HEK293T (cell line): Measurements from ENCODE around the gene ZBTB21.

Experiments used
- ARNT ChIP-seq: fragments of 450-650 bp; IDR thresholded peaks from 2 replicates; pipeline ENCODE4 v1.6.1; 2017; ENCODE audit warnings: mild to moderate bottlenecking
- CTBP1 ChIP-seq: fragments of 450-650 bp; IDR thresholded peaks from 2 replicates; pipeline ENCODE4 v1.6.1; 2016; ENCODE audit warnings: borderline replicate concordance
- FOXA1 ChIP-seq: fragments of 450-650 bp; IDR thresholded peaks from 2 replicates; pipeline ENCODE4 v1.6.1; 2016; ENCODE audit warnings: mild to moderate bottlenecking
- FOXK2 ChIP-seq: fragments of 450-650 bp; IDR thresholded peaks from 2 replicates; pipeline ENCODE4 v1.6.1; 2016; ENCODE audit warnings: mild to moderate bottlenecking
- FOXM1 ChIP-seq: fragments of 450-650 bp; IDR thresholded peaks from 2 replicates; pipeline ENCODE4 v1.6.1; 2017; ENCODE audit warnings: mild to moderate bottlenecking, borderline replicate concordance
- NFRKB ChIP-seq: fragments of 450-650 bp; IDR thresholded peaks from 2 replicates; pipeline ENCODE4 v1.6.1; 2016; ENCODE audit warnings: mild to moderate bottlenecking, moderate library complexity
- SP1 ChIP-seq: fragments of 450-650 bp; IDR thresholded peaks from 2 replicates; pipeline ENCODE4 v1.6.1; 2017
- SUZ12 ChIP-seq: fragments of 450-650 bp; IDR thresholded peaks from 2 replicates; pipeline ENCODE4 v1.6.1; 2016; ENCODE audit warnings: mild to moderate bottlenecking
- TARDBP ChIP-seq: fragments of 450-650 bp; IDR thresholded peaks from 2 replicates; pipeline ENCODE4 v1.6.1; 2016

GRCh38 chr21:41983229-41983628 is 26.9 kb downstream of the ZBTB21 start:
- TF ChIP-seq FOXA1 = no peak
- no peak for TF ChIP-seq CTBP1
- TF ChIP-seq ARNT = no peak
- no peak for TF ChIP-seq SP1
- TF ChIP-seq FOXM1 = no peak
- no peak for TF ChIP-seq TARDBP
- TF ChIP-seq NFRKB = no peak
- no peak for TF ChIP-seq SUZ12
- TF ChIP-seq FOXK2 = no peak
